ENCODE results near the gene CRELD2. TPM values are rescaled to one million over a fixed set of nuclear protein-coding genes. Genes with fewer than 3 reads are reported as not detected.

Gene CRELD2
- total RNA-seq, 6 experiments from 2014 or later: 26.0 to 56.4 (median 47.8) TPM

DNA sequence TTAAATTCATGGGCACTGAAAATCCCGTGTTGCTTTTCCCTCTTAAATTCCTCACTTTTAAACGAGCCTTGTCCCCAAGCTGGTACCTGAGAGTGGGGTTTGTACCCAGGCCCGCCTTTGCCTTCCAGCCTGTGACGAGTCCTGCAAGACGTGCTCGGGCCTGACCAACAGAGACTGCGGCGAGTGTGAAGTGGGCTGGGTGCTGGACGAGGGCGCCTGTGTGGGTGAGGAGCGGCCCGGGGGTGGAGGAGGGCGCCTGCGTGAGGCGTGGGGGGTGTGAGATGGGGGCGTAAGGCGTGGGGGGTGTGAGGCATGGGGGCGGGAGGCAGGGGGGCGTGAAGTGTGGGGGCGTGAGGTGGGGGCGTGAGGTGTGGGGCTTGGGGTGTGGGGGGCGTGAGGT lies 4.0 kb downstream of the CRELD2 start:
- Histone ChIP-seq H3K27me3 (no peaks in the 10 kb centered on the region), H3K9me3 (no peaks in the 10 kb centered on the region), H3K4me3 (no peak overlapping the region), H3K27ac (no peak overlapping the region), H3K36me3 (peaks cover 0 to 10% (median 5%) of the 10 kb centered on the region in 4 donors), H3K4me1 (peaks cover 0 to 12% (median 4%) of the 10 kb centered on the region in 4 donors)
- ATAC-seq (no peak), DNase-seq (no peak)
- TF ChIP-seq, protein P1, sequence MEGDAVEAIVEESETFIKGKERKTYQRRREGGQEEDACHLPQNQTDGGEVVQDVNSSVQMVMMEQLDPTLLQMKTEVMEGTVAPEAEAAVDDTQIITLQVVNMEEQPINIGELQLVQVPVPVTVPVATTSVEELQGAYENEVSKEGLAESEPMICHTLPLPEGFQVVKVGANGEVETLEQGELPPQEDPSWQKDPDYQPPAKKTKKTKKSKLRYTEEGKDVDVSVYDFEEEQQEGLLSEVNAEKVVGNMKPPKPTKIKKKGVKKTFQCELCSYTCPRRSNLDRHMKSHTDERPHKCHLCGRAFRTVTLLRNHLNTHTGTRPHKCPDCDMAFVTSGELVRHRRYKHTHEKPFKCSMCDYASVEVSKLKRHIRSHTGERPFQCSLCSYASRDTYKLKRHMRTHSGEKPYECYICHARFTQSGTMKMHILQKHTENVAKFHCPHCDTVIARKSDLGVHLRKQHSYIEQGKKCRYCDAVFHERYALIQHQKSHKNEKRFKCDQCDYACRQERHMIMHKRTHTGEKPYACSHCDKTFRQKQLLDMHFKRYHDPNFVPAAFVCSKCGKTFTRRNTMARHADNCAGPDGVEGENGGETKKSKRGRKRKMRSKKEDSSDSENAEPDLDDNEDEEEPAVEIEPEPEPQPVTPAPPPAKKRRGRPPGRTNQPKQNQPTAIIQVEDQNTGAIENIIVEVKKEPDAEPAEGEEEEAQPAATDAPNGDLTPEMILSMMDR (IDR thresholded peaks at IDR 0.05): no peak
- no peak for TF ChIP-seq POLR2A (IDR thresholded peaks at IDR 0.05)
- 88% methylated on average over 19 of the region's 22 CpGs for WGBS (ENCODE audit: insufficient coverage, low coverage, low lambda C conversion rate, missing lambda C conversion rate)
- intact Hi-C loops (cut with DNase I): loop anchor here in 1 of 2 donors (10.0 kb wide), 1 partner anchor 158 kb away; no protein-coding TSS in a partner anchor

DNA sequence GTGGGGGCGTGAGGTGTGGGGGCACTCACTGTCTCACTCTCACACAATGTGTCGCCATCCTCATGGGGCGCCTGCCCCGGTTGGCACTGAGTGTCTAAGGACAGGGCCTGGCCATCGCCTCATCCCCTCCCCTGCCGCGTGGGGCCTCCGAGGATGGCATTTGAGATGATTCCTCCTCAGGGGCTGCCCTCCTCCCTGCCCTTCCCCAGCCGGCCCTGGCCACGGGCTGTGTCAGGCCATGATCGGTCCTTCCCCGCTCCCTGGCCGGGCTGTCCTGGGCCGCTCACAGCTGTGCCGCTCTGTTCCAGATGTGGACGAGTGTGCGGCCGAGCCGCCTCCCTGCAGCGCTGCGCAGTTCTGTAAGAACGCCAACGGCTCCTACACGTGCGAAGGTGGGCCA lies 4.5 kb downstream of the CRELD2 start:
- Histone ChIP-seq H3K27me3 (no peaks in the 10 kb centered on the region), H3K4me1 (peaks cover 0 to 10% (median 4%) of the 10 kb centered on the region in 4 donors), H3K4me3 (no peak overlapping the region), H3K36me3 (peaks cover 0 to 10% (median 5%) of the 10 kb centered on the region in 4 donors), H3K9me3 (no peaks in the 10 kb centered on the region), H3K27ac (no peak overlapping the region)
- WGBS (ENCODE audit: insufficient coverage, low coverage, low lambda C conversion rate, missing lambda C conversion rate): 95% methylated on average over 8 of the region's 25 CpGs
- intact Hi-C loops (cut with DNase I): loop anchor here in 1 of 2 donors (10.0 kb wide), 1 partner anchor 158 kb away; no protein-coding TSS in a partner anchor
- ATAC-seq (no peak), DNase-seq (peak in 1 of 3 donors; percentile 22)
- no peak for TF ChIP-seq POLR2A (IDR thresholded peaks at IDR 0.05)
- TF ChIP-seq, protein P1 (IDR thresholded peaks at IDR 0.05): no peak

DNA sequence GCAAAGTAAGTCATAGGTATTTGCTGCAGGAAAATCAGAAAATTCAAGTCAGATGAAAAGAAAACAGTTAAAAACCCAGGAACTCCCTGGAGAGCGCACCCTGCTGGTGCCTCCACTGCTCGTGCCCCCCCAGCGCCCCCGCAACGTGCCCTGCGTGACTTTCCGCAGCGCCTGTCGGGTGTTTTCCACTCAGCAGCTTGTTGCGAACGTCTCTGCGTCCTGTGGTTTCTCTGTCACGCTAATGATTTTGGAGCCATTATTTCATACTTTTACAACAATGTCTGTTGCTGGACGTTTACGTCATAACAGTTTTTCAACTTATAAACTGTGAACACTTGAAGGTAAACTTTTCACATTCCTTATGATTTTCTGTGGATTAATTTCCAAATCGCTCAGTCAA lies 5.0 kb downstream of the CRELD2 start:
- Histone ChIP-seq H3K9me3 (no peaks in the 10 kb centered on the region), H3K36me3 (peaks cover 0 to 10% (median 5%) of the 10 kb centered on the region in 4 donors), H3K4me1 (peaks cover 0 to 10% (median 4%) of the 10 kb centered on the region in 4 donors), H3K27me3 (no peaks in the 10 kb centered on the region), H3K27ac (no peak overlapping the region), H3K4me3 (no peak overlapping the region)
- ATAC-seq (no peak), DNase-seq (no peak)
- intact Hi-C loops (cut with DNase I): loop anchor here in 1 of 2 donors (10.0 kb wide), 1 partner anchor 159 kb away; no protein-coding TSS in a partner anchor
- WGBS (ENCODE audit: insufficient coverage, low coverage, low lambda C conversion rate, missing lambda C conversion rate): 76% methylated on average over 15 of the region's 16 CpGs
- TF ChIP-seq, protein P1 (IDR thresholded peaks at IDR 0.05): no peak
- TF ChIP-seq POLR2A (IDR thresholded peaks at IDR 0.05): no peak

DNA sequence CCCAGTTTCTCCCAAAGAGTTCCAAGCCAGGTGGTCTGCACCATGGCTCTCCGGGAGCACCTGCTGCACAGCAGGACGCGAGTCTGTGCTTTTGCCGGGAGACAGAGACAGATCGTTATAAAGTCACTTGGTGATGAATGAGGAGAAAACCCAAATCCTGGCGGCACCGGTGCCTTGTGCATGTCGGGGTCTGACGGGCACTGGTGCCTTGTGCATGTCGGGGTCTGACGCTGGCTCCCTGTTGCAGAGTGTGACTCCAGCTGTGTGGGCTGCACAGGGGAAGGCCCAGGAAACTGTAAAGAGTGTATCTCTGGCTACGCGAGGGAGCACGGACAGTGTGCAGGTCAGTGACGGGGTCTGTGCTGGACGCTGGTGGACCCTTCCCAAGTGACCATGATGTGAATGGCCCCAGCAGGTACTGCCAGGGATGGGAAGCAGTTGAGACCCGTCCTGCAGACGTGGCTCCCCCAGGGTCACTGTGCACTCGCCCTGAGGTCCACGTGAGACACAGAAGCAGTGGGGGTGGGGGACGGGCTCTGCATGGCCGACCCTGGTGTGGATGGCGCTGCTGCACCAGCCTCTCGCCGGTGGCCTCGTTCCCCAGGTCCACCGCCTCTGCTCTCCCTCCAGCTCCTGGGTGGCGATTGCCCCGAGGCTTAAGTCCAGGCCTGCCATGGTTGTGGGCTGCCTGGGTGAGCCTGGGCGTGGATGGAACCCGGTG lies 5.8 kb downstream of the CRELD2 start:
- Histone ChIP-seq H3K27ac (no peak overlapping the region), H3K9me3 (no peaks in the 10 kb centered on the region), H3K36me3 (peaks cover 0 to 10% (median 5%) of the 10 kb centered on the region in 4 donors), H3K4me1 (peaks cover 0 to 7% (median 3%) of the 10 kb centered on the region in 4 donors), H3K27me3 (no peaks in the 10 kb centered on the region), H3K4me3 (no peak overlapping the region)
- TF ChIP-seq POLR2A (IDR thresholded peaks at IDR 0.05): no peak
- TF ChIP-seq, protein P1 (IDR thresholded peaks at IDR 0.05): no peak
- DNase-seq (no peak), ATAC-seq (no peak)
- intact Hi-C loops (cut with DNase I): loop anchor here in 1 of 2 donors (10.0 kb wide), 1 partner anchor 159 kb away; no protein-coding TSS in a partner anchor
- 89% methylated on average over 3 of the region's 31 CpGs for WGBS (ENCODE audit: insufficient coverage, low coverage, low lambda C conversion rate, missing lambda C conversion rate)
